ENCODE measurements around the gene ITK. TPM values are rescaled to one million over a fixed set of nuclear protein-coding genes. Genes with fewer than 3 reads are reported as not detected.

ITK gene
- total and polyA plus RNA-seq, 2 of the 8 experiments (the other 6 are each of a cell fraction or from before 2014, with no cell fraction given) = 0.05 TPM; not detected in 1

- no peak overlapping the region for H2BK5ac ChIP-seq (ENCODE audit: low read depth, low read length)
Observed at GRCh38 chr5:157155297-157155696, 25.3 kb upstream of the ITK start.

More at GRCh38 chr5:157155297-157155696, 25.3 kb upstream of the ITK start:
- no peak overlapping the region for H2AFZ ChIP-seq (ENCODE audit: low read length)
- H3K4me1 ChIP-seq (replicated peaks in 1 of 4; ENCODE audit: control insufficient read depth in 3 of 4, insufficient read depth in 4 of 4, low read length in 3 of 4) = no peaks in the 10 kb centered on the region
- no peak overlapping the region for H4K8ac ChIP-seq (ENCODE audit: extremely low read depth, insufficient read depth, low read length)
- H3K79me2 ChIP-seq (ENCODE audit: control insufficient read depth in 1 of 2, insufficient read depth in 2 of 2, low read length in 2 of 2) = no peaks in the 10 kb centered on the region
- H3K9ac ChIP-seq (replicated peaks in 1 of 4; ENCODE audit: extremely low read depth in 1 of 4, low read depth in 3 of 4, low read length in 3 of 4) = no peak overlapping the region
- POLR2A ChIA-PET (ENCODE audit: partially characterized antibody) = no interaction called here
- no peak overlapping the region for H2BK12ac ChIP-seq (ENCODE audit: low read depth, low read length)
- H2AK5ac ChIP-seq (ENCODE audit: low read depth, low read length) = no peak overlapping the region
- H4K91ac ChIP-seq (replicated peaks; ENCODE audit: insufficient read length, low read length) = no peak overlapping the region
- no peaks in the 10 kb centered on the region for H3K36me3 ChIP-seq (ENCODE audit: control insufficient read depth in 2 of 4, insufficient read depth in 4 of 4, low read length in 3 of 4)
- H3K27ac ChIP-seq (ENCODE audit: low read depth, low read length) = no peak overlapping the region
- no peaks in the 10 kb centered on the region for H3K79me1 ChIP-seq (ENCODE audit: low read depth, low read length)
- no peak overlapping the region for H3K23ac ChIP-seq (ENCODE audit: insufficient read length)
- no peak overlapping the region for H3K4me3 ChIP-seq (ENCODE audit: extremely low read depth in 1 of 4, insufficient read depth in 2 of 4, low read depth in 3 of 4, low read length in 4 of 4)
- WGBS, 2 experiments (ENCODE audit: extremely low coverage in 1 of 2, insufficient coverage in 1 of 2, insufficient read length in 1 of 2, insufficient replicate concordance in 2 of 2, low coverage in 1 of 2, low lambda C conversion rate in 2 of 2, missing lambda C conversion rate in 1 of 2) = 92% methylated on average over 3 of the region's 3 CpGs; no CpG with 5 or more reads in 1 of the 2 experiments
- DNase-seq (ENCODE audit: low read depth in 1 of 2, low spot score in 2 of 2) (no peak), FAIRE-seq (no peak)
- H3K4me2 ChIP-seq (ENCODE audit: insufficient read depth in 1 of 2, low read depth in 2 of 2, low read length in 2 of 2) = no peak overlapping the region
- no peak overlapping the region for H3K4ac ChIP-seq (replicated peaks; ENCODE audit: insufficient read length, low read depth, low read length)
- TF ChIP-seq ZNF274 (IDR thresholded peaks at IDR 0.05; ENCODE audit: borderline replicate concordance, extremely low read depth, low read length) = no peak
- TF ChIP-seq JUND (IDR thresholded peaks at IDR 0.05; ENCODE audit: low read length) = no peak
- no peak for TF ChIP-seq GTF2F1 (IDR thresholded peaks at IDR 0.05; ENCODE audit: borderline replicate concordance, low read depth, low read length)
- no peak for TF ChIP-seq SP4 (IDR thresholded peaks at IDR 0.05; ENCODE audit: low read length)
- no peak for TF ChIP-seq EZH2 (IDR thresholded peaks at IDR 0.05; ENCODE audit: low read depth, low read length, severe bottlenecking)
- no peak for TF ChIP-seq SRF (IDR thresholded peaks at IDR 0.05; ENCODE audit: low read depth, low read length)
- no peak for TF ChIP-seq RXRA (IDR thresholded peaks at IDR 0.05; ENCODE audit: insufficient read depth, low read depth, low read length)
- TF ChIP-seq EGR1 (IDR thresholded peaks at IDR 0.05; ENCODE audit: borderline replicate concordance, low read depth, low read length) = no peak
- no peak for TF ChIP-seq BCL11A (IDR thresholded peaks at IDR 0.05; ENCODE audit: low read depth in 2 of 2, low read length in 2 of 2)
- TF ChIP-seq RBBP5 (IDR thresholded peaks at IDR 0.05; ENCODE audit: borderline replicate concordance, low read depth, low read length) = no peak
- no peak overlapping the region for H3K18ac ChIP-seq (ENCODE audit: extremely low read depth, low read length)
- no peak overlapping the region for H2BK15ac ChIP-seq (ENCODE audit: low read length)
- CTCF ChIA-PET (ENCODE audit: partially characterized antibody) = no interaction called here
- H4K20me1 ChIP-seq (replicated peaks in 1 of 2; ENCODE audit: control insufficient read depth in 1 of 2, insufficient read depth in 2 of 2, low read length in 2 of 2) = no peaks in the 10 kb centered on the region
- H3K56ac ChIP-seq (replicated peaks; ENCODE audit: insufficient read length, low read depth, low read length) = no peak overlapping the region
- no peak overlapping the region for H4K5ac ChIP-seq (ENCODE audit: insufficient read length, low read depth, low read length)
- H3K14ac ChIP-seq (ENCODE audit: insufficient read length) = no peak overlapping the region
- no peaks in the 10 kb centered on the region for H3K23me2 ChIP-seq (ENCODE audit: low read depth, low read length)
- no peaks in the 10 kb centered on the region for H3K9me3 ChIP-seq (ENCODE audit: insufficient read depth in 2 of 2, low read depth in 1 of 2, low read length in 1 of 2)
- no peak overlapping the region for H2BK120ac ChIP-seq (replicated peaks; ENCODE audit: low read depth, low read length)
- H3K27me3 ChIP-seq (replicated peaks in 1 of 4; ENCODE audit: control insufficient read depth in 3 of 4, extremely low read depth in 1 of 4, insufficient read depth in 3 of 4, low read length in 3 of 4) = no peaks in the 10 kb centered on the region
- H2BK20ac ChIP-seq (ENCODE audit: low read length) = no peak overlapping the region

All from H1 (cell line).